Fibroblast of lung (primary cell): ENCODE measurements around the gene GEN1.

Source experiments
- CTCF ChIP-seq, 2 donors: IDR thresholded peaks in 1 of 2; conservative IDR thresholded peaks in 1 of 2; 1 replicate in 1 of 2; 2 replicates in 1 of 2; pipeline ENCODE4 v1.5.1; 2011 to 2012; ENCODE audit warnings: low read length in 2 of 2, control low read depth in 1 of 2, inconsistent platforms in 1 of 2, low read depth in 1 of 2, mild to moderate bottlenecking in 1 of 2
- EZH2 ChIP-seq: IDR thresholded peaks from 2 replicates; pipeline ENCODE4 v1.5.1; 2012; ENCODE audit warnings: low read length, control low read depth, mild to moderate bottlenecking; ENCODE audit errors: missing control alignments

- no peak for TF ChIP-seq CTCF (conservative IDR thresholded peaks at IDR 0.05 in 1 of 2, IDR thresholded peaks at IDR 0.05 in 1 of 2; ENCODE audit: low read depth in 1 of 2, low read length in 2 of 2)
- no peak for TF ChIP-seq EZH2
These were observed 73.8 kb downstream of the GEN1 start for GRCh38 chr2:17827785-17828184.
